Dermis blood vessel endothelial cell (primary cell): ENCODE data around the gene PHKA1. TPM values are rescaled to one million over a fixed set of nuclear protein-coding genes. Genes with fewer than 3 reads are reported as not detected.
"Not testable (repeated sequence)": the region's sequence is repeated elsewhere in the genome, so short reads cannot be mapped to it uniquely, and the experiment has no call there.

Experiments
- DNase-seq: peaks from one replicate; pipeline ENCODE4 v3.0.0; 2010
- total RNA-seq: library from RNA; depleted of rRNA; stranded (reverse); fragments of >200 nt; gene quantifications from 2 replicates; pipeline ENCODE4 v1.2.3, GENCODE V29; 2014

PHKA1 gene
- total RNA-seq, result 9.7 and 11.4 TPM in 2 replicates

DNA sequence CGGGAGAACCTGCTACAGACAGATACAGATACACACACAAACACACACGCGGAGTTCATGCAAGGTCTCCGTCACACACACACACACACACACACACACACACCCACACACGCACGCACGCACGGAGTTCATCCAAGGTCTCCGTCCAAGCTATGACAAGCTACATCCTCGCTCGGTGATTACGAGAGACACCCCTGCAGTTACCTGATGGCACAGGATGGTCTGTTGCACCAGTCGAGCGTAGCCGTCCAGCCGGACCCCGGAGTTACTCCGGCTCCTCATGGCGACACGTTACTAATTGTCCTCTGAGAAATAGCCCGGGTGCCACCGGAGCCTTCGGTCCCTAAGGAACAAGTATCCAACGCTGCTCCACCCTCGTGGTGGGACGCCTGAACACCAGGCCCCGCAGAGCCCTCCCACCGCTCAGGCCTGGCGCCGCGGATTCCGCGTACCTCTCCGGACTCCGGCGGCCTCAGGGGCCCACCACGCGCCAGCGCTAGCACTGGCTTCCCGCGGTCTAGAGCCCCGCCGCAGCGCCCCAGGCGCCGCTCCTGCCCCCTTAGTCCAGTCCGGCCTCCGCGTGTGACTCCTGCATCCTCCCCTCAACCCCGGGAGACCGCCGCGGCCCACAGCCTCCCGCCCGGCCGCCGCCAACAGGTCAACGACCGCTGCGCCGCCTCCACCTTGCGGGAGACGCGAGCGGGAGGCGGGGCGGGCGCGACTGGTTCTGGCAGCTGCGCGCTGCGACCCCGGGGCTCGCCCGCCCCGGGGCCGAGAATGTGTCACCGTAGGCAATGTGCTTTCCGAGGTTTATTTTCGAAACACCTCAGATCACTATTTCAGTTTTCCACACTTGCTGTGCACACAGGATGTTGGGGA, at the start of gene PHKA1:
Gene PHKA1, minus strand, starts transcription at position 708 of the 879 bp plus-strand sequence. Its CDS starts 426 bp downstream, at position 282.
- peak; percentile 51 for DNase-seq

DNA sequence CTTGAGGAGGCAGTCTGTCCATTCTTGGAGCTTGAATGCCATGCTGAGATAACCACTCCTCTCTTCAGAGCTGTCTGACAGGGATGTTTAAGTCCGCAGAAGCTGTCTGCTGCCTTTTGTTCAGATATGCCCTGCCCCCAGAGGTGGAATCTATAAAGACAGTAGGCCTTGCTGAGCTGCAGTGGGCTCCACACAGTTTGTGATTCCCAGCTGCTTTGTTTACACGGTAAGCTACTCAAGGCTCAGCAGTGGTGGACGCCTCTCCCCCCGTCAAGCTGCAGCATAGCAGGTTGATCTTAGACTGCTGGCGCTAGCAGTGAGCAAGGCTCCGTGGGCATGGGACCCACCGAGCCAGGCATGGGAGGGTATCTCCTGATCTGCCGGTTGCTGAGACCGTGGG, 46.3 kb upstream of the PHKA1 start:
- DNase-seq, result not testable (repeated sequence)

DNA sequence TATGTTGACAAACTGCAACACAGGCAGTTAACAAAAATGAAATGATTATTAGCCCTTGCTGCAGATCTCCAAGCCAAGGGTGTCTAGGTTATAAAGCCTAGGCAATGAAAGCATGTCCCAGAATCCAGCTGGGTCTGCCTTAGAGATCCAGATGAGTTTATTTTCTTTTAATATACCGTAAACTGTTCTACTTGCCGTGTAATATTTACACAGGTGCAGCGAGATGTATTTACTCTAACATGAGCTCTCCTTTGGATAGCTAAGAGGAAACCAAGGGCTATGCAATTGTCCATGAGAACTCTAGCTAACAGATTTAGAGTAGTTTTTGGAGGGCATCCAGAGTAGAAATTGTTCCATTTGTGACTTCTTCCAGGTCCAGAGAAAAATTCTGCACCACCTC, 34.4 kb upstream of the PHKA1 start:
- DNase-seq, result not testable (repeated sequence)

DNA sequence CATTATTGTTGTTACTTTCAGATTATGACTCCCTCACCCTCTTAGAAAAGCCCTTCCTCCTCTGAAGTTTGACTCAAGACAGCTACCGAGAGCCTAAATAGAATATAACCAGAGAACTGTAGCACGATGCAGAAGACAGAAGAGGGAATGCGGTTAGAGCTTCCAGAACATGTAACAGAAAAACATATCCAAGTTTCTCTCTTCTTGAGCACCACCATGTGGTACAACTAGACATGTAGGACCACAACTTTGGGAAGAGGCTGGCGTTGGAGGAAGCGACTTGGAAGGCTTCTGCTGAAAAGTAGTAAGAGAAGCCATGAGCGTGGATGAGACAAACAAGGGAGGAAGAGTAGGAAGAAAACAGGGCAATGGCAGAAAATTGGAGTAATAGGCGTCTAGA, 31.4 kb upstream of the PHKA1 start:
- DNase-seq, result not testable (repeated sequence)

DNA sequence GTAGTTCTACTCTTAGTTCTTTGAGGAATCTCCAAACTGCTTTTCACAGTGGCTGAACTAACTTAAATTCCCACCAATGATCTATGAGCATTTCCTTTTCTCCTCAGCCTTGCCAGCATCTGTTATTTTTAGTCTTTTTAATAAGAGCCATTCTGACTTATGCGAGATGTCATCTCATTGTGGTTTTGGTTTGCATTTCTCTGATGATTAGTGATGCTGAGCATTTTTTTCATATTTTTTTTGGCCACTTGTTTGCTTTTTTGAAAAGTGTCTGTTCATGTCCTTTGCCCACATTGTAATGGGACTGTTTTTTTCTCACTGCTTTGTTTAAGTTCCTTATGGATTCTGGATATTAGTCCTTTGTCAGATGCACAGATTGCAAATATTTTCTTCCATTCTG, 21.5 kb upstream of the PHKA1 start:
- DNase-seq, result no peak

DNA sequence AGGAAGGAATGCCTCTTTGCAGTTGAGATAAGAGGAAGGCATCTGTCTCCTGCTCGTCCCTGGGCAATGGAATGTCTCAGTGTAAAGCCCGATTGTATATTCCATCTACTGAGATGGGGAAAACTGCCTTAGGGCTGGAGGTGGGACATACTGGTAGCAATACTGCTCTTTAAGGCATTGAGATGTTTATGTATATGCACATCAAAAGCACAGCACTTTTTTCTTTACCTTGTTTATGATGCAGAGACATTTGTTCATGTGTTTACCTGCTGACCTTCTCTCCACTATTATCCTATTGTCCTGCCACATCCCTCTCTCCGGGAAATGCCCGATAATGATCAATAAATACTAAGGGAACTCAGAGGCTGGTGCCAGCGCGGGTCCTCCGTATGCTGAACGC, 19.5 kb upstream of the PHKA1 start:
- not testable (repeated sequence) for DNase-seq

DNA sequence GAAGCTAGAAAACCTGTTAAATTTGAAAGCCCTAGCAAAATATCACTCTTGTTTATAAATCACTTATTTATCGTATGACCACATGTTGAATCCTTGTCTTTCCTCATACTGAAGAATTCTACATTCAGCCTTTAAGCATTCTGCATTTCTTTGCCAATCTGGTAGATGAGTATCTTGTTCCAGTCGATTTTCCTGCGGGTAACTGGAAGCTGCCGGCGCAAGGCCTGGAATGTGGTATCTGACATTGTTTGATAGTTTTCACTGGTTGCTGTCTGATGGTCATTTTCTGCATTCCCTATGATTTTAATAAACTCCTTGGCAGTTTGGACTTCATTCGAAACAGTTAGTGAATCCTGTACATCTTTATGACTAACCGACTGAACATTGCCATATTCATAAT, 13.7 kb upstream of the PHKA1 start:
- no peak for DNase-seq

DNA sequence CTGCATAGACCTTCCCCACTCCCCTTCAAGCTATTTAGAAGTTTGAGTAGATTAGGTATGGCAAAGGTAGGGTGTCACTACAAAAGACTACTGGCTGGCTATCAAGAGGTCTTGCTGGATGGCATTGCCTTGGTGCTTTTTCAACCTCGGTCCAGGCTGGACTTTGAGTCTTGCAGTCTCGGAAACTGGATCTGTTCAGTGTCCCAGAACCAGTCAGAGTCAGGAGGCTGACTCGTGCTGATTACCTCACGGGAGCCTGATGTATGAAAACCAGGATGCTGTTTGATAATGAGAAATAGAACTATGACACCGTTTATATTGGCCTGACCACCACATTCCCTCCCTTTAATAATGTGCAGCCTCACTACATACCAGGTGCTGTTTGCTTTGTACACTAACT, 2.7 kb upstream of the PHKA1 start:
- no peak for DNase-seq

DNA sequence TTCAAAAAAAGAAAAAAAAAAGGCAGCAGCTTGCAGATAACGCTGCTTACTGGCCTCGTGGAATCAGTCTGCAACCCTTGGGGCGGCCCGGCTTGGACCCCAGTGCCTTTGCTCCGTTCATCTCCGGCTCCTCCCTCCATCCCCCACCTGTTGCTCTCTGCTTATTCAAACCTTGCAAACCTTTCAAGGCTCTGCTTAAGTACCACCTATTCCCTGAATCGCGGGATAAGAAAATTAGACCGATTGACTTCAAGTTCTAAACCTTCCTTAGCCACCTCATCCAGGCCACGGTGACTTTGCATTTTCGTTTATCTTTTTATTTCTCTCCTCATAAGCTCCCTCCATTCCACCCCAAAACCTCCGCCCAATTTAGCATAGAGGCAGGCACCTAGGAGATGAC, 1.4 kb upstream of the PHKA1 start:
- DNase-seq, result no peak

DNA sequence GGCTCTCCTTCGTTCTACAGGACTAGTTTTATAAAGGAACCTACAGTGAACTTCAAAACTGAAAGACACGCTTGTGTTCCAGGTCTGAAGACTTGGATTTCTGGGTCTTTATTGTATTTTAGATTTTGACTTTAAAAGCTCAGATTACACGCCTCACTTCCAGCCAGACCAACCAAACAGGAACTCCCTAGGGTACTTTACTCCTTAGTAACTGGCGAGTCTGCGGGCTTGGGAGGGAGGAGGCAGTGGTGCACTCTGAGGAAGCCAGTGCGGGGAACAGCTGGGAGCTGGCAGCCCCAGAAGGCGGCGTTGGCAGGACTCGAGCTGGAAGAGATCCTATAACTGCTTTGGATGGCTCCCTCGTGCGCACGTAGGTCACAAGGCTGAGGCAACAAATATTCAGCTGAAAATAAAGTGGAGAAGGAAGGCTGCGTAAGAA, 391 bp upstream of the PHKA1 start:
- DNase-seq, result peak; percentile 64

DNA sequence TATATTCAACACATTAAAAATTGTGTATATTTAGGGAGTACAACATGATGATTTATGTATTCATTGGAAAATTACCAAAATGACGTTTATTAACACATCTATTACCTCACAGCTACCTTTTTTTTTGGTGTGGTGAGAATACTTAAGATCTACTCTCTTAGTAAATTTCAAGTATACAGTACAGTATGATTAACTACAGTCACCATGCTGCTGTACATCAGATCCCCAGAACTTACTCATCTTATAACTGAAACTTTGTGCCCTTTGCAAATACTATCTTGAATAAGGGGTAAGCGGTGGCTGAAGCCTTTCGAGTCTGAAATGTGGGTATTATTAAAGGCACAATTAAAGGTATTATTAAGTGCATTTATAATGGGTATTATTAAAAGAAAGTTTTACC, 976 bp downstream of the PHKA1 start:
- peak; percentile 0 for DNase-seq

DNA sequence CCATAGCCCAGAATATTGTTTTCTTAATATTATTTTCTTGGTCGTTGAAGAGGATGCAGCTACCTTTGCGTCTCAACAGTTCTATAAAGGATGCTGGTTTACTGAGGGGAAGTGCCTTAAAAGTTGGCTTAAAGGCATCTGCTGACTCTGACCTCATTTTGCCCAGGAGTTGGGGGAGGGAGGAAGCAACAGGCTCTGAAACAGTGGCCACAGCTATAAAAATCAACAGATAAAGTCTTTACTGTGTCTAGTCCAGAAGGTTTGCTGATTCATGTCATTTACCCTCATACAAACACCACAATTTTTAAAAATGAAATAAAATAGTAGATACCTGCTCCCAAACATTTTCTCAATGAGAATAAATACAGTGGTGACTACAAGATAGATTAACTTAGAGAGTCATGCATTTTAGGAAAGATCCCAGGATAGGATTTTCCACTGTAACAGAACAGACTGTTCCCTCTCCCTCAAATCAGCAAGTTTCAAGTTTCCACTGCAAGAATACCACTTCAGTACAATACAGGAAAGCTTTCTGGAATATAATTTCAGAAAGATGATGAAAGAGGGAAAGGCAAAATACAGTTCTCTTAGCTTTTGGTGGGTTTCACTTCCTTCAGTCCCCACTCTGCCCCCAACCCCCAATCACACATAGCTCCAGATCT, 1.9 kb downstream of the PHKA1 start:
- DNase-seq, result peak; percentile 5

DNA sequence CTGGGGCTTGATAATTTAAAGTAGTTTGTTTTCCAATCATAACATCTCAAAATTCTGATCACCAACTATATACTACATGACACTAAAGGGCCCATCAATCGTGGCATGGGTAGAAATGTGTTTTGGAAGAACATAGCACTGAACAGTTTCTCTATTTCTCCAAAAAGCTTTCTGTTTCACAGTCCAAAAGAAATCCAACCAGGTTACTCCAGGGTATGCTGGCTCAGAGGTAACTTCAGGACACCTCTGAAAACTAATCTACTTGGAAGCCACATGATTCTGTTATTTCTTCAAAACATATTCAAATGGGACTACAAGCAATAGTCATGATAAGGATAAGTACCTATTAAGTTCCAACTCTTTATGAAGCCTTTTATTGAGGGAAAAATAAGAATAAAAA, 8.3 kb downstream of the PHKA1 start:
- no peak for DNase-seq

DNA sequence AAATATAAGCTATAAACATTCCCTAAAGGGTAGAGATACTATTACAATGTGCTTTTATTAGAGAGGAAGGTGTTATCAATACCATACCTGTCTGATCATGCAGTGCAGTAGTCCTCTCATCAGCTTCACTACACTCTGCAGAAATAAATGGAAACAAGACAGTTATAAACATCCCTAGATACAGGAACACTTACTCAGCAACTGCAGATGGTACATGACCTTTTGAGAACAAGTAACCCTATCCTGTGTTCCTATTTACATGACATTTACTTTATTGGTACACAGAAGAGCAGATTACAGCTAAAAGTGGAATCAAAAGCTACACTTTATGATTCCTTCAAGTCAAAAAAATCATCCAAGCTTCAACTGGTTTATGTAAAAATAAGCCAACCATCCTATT, 9.0 kb downstream of the PHKA1 start:
- no peak for DNase-seq

DNA sequence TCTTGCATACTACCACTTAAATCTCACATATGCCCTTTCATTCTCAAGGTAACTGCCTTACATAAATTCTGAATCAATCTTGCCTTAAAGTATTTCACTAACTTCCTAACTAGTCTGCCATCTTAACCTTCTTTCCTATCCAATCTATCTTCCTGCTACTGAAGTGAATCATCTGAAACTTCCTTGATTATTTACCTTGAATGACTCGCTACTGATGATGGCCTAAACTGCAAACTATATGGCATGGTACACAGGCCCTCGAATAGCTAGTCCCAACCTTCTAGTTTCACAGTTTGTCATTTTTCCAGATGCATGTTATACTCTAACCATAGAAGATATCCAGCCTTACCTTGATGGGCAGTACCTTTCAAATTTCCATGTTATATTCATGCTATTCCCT, 19.9 kb downstream of the PHKA1 start:
- no peak for DNase-seq

DNA sequence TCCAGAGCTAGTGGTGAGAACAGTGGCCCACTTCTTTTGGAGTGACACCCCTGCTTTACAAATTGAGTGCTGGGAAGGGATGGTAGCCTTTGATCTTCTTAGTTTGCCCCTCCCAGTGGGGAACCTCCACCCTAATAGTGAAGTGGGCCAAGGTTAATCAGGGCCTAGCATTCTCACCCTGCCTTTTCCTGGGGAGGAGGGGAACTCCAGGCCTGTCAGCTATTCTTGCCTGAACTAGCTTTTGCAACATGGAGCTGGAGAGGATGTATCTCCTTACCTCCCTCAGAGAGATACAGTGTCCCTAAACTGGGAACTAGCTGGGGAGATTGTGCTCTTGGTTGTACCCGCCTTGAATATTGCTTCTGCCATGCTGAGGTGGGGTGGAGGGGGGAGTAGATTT, 20.6 kb downstream of the PHKA1 start:
- no peak for DNase-seq

DNA sequence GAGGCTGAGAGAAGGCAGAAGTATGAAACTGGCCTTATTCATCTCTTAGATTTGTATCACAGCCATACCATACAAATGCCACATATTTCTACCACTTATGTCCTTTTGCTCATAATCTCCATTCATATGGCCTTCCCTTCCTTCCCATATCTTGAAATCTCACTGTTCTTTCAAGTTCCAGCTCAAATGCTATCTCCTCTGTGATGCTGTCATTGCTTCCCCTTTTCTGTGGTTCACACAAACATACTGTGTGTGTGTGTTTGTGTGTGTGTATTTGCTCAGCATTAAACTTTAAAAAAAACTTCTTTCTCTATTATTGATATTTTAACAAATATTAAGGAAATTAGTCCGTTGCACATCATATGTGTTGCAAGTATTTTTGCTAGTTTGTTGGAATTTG, 26.7 kb downstream of the PHKA1 start:
- DNase-seq, result no peak

DNA sequence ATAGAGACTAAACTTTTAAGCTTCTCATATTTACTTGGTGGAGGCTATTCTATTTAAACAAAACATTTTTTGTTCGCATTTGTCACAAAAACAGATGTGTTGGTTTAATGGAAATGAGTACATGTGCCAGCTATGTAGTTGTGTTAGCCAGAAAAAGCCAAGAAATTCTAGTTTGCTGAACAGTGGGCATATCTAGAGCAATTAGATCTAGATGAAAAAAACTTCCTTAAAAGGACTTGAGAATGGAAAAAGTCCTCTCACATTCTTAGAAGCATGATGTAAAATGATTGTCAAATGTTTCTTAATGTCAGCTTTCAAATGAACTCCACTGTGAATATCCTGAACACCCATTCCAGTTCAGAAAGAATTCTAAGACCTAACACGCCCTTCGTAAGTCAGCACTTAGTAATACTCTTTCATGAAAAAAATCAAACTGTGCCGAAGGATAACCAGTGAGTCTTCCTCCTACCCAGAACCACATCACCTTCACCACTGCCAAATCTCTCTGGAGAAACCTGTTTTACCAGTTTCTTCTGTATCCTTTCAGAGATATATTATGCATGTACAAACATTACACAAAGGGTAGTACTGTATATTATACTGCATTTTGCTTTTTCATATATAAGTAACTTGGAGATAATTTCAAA, 28.2 kb downstream of the PHKA1 start:
- no peak for DNase-seq

DNA sequence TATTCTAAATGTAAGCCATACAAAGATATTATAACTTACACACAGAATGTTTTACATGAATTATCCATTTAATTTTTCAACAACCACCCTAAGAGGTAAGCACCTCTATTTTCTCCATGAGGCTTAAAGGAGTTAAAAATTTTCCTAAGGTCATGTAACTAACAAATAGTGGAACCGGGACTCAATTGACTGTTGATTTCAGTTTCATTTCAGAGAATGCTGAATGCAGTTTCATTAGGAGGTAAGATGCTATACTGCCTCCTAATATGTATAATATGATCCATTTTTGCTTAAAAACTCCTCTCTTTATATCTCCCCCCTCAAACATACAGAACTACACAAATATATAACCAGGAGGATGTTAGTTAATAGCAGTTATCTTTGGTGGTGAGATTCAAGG, 29.1 kb downstream of the PHKA1 start:
- no peak for DNase-seq

DNA sequence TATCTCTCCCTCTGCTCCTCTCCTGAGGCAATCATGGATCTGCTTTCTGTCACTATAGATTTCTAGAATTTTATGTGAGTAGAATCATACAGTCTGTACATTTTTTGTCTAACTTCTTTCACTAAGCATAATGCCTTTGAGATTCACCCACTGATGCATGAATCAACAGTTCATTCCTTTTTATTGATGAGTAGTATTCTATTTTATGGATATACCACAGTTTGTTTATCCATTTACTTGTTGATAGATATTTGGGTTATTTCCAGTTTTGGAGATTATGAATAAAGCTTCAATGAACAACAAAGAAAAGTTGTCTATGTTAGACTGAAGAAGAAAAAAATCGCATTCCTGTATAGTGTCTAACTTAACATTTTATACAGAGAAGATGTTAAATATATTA, 30.5 kb downstream of the PHKA1 start:
- DNase-seq, result no peak

DNA sequence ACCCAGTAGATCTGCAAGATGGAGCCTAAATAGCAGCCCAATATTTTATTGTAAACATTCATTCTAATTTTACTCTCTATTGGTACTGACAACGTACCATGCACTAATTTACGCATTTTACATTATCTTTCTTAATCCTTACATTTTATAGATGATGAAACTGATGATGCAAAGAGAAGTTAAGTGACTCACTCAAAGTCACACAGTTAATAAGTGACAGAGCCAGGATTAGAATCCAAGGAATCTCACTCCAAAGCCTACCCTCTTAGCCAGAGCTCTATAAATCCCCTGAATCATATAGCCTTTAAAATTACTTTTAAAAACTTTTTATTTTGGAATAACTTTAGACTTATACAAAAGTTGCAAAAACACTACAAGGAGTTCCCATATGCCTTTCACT, 37.6 kb downstream of the PHKA1 start:
- DNase-seq, result no peak

DNA sequence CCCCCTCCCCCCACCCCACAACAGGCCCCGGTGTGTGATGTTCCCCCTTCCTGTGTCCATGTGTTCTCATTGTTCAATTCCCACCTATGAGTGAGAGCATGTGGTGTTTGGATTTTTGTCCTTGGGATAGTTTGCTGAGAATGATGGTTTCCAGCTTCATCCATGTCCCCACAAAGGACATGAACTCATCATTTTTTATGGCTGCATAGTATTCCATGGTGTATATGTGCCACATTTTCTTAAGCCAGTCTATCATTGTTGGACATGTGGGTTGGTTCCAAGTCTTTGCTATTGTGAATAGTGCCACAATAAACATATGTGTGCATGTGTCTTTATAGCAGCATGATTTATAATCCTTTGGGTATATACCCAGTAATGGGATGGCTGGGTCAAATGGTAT, 40.2 kb downstream of the PHKA1 start:
- DNase-seq, result not testable (repeated sequence)

DNA sequence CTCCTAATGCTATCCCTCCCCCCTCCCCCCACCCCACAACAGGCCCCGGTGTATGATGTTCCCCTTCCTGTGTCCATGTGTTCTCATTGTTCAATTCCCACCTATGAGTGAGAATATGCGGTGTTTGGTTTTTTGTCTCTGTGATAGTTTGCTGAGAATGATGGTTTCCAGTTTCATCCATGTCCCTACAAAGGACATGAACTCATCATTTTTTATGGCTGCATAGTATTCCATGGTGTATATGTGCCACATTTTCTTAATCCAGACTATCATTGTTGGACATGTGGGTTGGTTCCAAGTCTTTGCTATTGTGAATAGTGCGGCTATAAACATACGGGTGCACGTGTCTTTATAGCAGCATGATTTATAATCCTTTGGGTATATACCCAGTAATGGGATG, 44.6 kb downstream of the PHKA1 start:
- not testable (repeated sequence) for DNase-seq

DNA sequence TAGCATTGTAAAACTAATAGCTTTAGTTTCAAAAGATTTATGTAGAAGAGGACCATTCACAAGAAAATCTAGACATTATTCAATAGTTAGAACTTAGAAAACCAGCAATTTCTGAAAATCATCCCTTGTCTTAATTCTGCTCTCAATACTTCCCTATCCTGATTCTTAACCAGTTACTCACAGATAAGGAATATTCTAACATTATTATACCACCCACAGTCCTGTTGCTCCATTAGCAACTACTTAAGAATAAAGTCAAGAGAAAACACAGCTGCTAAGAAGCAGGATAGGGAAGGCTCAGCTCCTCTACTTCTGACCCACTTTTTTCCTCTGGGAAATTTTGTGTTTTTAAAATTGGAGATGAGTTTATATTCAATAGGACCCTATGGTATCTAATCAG, 47.7 kb downstream of the PHKA1 start:
- no peak for DNase-seq
